Ovary (tissue), 3 donors: Measurements from ENCODE around the gene FBXL19.

Experiments
- POLR2A ChIP-seq: fragments of 450-650 bp; IDR thresholded peaks from one replicate; pipeline ENCODE4 v1.6.1; 2017; ENCODE audit warnings: antibody characterized with exemption, mild to moderate bottlenecking, moderate library complexity
- TF ChIP-seq, protein P1 (sequence below), 3 donors: fragments of 450-650 bp in 2 of 3; fragments of 200-600 bp in 1 of 3; IDR thresholded peaks; one replicate each; pipeline versions ENCODE4 v1.5.1 to v1.8.0; 2016 to 2022; ENCODE audit warnings: antibody characterized with exemption in 3 of 3, mild to moderate bottlenecking in 1 of 3
- donor health status: DM: no; HTN: no; CAD: no.

DNA sequence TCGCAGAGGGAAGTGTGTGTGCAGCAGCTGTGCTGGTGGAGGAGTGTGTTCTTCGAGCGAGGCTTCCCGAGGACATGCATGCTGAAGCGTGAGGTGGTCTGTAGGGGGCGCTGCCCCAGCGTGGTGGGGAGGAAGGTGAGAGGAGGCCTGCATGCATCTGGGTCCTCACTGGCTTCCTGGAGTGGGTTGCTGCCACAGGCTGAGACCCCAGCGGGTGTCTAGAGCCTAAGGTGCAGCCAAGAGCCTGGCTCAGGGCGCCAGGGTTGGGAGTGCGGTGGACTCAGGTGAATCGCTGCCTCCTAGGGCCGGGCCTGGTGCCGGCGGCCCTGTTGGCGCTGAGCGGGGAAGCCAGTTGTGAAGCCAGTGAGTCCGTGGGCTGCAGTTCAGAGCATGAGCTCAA is 54.1 kb downstream of the FBXL19 start:
- TF ChIP-seq, protein P1, sequence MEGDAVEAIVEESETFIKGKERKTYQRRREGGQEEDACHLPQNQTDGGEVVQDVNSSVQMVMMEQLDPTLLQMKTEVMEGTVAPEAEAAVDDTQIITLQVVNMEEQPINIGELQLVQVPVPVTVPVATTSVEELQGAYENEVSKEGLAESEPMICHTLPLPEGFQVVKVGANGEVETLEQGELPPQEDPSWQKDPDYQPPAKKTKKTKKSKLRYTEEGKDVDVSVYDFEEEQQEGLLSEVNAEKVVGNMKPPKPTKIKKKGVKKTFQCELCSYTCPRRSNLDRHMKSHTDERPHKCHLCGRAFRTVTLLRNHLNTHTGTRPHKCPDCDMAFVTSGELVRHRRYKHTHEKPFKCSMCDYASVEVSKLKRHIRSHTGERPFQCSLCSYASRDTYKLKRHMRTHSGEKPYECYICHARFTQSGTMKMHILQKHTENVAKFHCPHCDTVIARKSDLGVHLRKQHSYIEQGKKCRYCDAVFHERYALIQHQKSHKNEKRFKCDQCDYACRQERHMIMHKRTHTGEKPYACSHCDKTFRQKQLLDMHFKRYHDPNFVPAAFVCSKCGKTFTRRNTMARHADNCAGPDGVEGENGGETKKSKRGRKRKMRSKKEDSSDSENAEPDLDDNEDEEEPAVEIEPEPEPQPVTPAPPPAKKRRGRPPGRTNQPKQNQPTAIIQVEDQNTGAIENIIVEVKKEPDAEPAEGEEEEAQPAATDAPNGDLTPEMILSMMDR (IDR thresholded peaks at IDR 0.05): no peak
- TF ChIP-seq POLR2A: no peak
